Activated CD4-positive, alpha-beta T cell treated with anti-CD3 and anti-CD28 coated beads for 36 hours (primary cell): ENCODE results near the gene TRABD. TPM values are rescaled to one million over a fixed set of nuclear protein-coding genes. Genes with fewer than 3 reads are reported as not detected.
"Not testable (repeated sequence)": the region's sequence is repeated elsewhere in the genome, so short reads cannot be mapped to it uniquely, and the experiment has no call there.

Experiments
- ATAC-seq: fragments of 200-7000 bp; cut with Tn5 transposase; one replicate; pipeline ENCODE4 v1.10.0; 2021; ENCODE audit warnings: mild to moderate bottlenecking, moderate library complexity
- CTCF ChIA-PET: fragments of 350-600 bp; sonication (Branson Sonifier 250); formaldehyde crosslinking; loops from one replicate; lab custom pipeline; 2021; ENCODE audit warnings: antibody characterized with exemption; lab: Charles Lee
- POLR2A ChIA-PET: fragments of 350-600 bp; sonication (Branson Sonifier 250); formaldehyde crosslinking; loops from one replicate; lab custom pipeline; 2021; ENCODE audit warnings: antibody characterized with exemption, inconsistent platforms; lab: Charles Lee
- DNase-seq: peaks from one replicate; pipeline ENCODE4 v3.0.0-alpha.2; 2020
- H3K27ac Mint-ChIP-seq: one replicate; pipeline ENCODE4 v1.8.0; 2021; ENCODE audit warnings: mixed read lengths
- H3K27me3 Mint-ChIP-seq: one replicate; pipeline ENCODE4 v1.8.0; 2021; ENCODE audit warnings: mixed read lengths
- H3K36me3 Mint-ChIP-seq: one replicate; pipeline ENCODE4 v1.8.0; 2021; ENCODE audit warnings: low read depth, mixed read lengths
- H3K4me1 Mint-ChIP-seq: one replicate; pipeline ENCODE4 v1.8.0; 2021; ENCODE audit warnings: mixed read lengths
- H3K4me3 Mint-ChIP-seq: one replicate; pipeline ENCODE4 v1.8.0; 2021; ENCODE audit warnings: mild to moderate bottlenecking, moderate library complexity, mixed read lengths
- H3K9me3 Mint-ChIP-seq: one replicate; pipeline ENCODE4 v1.8.0; 2021; ENCODE audit warnings: low read depth, mixed read lengths
- intact Hi-C, 2 experiments: fragments of 100-400 bp; cut with DNase I in 1 of 2; cut with micrococcal nuclease in 1 of 2; formaldehyde crosslinking; loops; one replicate each; pipeline versions ENCODE4 v1.14.2 to v1.15.1; 2022 to 2024; cut with DNase I, micrococcal nuclease
- total RNA-seq, 2 experiments: library from RNA; stranded (reverse); gene quantifications; one replicate each; pipeline ENCODE4 v1.2.3, GENCODE V29; 2021

TRABD gene
- total RNA-seq = 10 to 100 TPM; 60.7 to 74.5 TPM

DNA sequence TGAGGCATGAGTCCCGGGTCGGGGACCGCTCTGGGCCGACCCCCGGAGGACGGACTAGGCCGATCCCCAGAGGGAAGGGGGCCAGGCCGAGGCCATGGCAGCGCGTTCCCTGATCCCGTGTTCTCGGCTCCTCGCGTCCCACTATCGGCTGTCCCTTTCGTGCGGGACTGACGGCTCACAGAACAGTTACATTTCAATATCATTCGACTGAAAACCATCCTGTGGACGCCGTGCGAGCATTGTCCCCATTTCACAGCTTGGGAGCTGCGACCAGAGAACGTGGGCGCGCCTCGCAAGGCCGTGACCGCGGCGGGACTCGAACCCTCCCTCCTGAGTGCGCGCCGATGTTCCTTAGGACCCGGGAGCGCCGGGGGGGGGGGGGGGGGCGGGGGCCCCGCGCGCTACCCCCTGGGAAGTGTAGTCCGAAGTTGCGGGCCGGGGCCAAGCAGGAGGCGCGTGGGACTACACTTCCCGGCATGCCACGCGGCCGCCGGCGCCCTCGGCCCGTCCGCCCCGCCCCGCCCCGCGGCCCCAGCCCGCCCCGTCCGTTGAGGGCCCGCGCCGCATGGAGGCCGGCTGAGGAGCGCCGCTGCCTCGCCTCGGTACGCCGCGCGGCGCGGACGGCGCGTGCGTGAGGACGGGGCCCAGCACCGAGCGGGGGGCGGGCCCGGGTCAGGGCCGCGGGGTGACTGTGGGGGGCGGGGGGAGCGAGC, at the start of gene TRABD:
Gene TRABD (plus strand): TSS at position 539 of the 713 bp plus-strand sequence. CDS start 7,148 bp downstream, outside the sequence.
- ChIA-PET POLR2A (no interaction called here), CTCF (no interaction called here)
- Mint-ChIP-seq H3K4me1 (peaks cover 27% of the 10 kb centered on the region), H3K9me3 (no peaks in the 10 kb centered on the region), H3K4me3 (peak within 1 kb of the TSS; percentile 84), H3K27me3 (no peaks in the 10 kb centered on the region), H3K36me3 (peaks cover 3% of the 10 kb centered on the region), H3K27ac (peak within 1 kb of the TSS; percentile 92)
- intact Hi-C loops = loop anchor here in 1 of 2 experiments (1.0 to 5.0 kb wide), 8 partner anchors 15 to 398 kb away; partner anchors contain the start of genes PANX2, PIM3, PPP6R2 and TUBGCP6
- ATAC-seq (peak; percentile 80), DNase-seq (peak; percentile 95)

- H3K9me3 Mint-ChIP-seq = no peaks in the 10 kb centered on the region
- no peak for ATAC-seq
- H3K4me3 Mint-ChIP-seq = no peak overlapping the region
- no peaks in the 10 kb centered on the region for H3K36me3 Mint-ChIP-seq
- CTCF ChIA-PET = no interaction called here
- POLR2A ChIA-PET = no interaction called here
- H3K4me1 Mint-ChIP-seq = no peaks in the 10 kb centered on the region
- H3K27ac Mint-ChIP-seq = no peak overlapping the region
- intact Hi-C loops = no loop called here
- peaks cover 12% of the 10 kb centered on the region for H3K27me3 Mint-ChIP-seq
- no peak for DNase-seq
These were observed 49.1 kb upstream of the TRABD start for GRCh38 chr22:50136581-50137015.

DNA sequence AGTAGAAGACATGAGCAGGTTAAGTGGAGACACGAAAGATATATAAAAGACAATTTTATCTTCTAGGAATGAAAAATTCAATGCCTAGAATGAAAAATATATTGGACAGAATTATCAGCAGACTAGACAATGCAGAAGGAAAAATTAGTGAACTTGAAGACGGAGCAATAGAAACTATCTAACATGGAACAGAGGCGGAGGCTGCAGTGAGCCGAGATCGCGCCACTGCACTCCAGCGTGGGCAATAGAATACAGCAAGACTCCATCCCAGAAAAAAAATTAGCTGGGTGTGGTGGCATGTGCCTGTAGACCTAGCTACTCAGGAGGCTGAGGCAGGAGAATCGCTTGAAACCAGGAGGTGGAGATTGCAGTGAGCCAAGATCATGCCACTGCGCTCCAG, 48.4 kb upstream of the TRABD start:
- peaks cover 13% of the 10 kb centered on the region for H3K27me3 Mint-ChIP-seq
- intact Hi-C loops, CTCF ChIA-PET, H3K36me3 Mint-ChIP-seq, H3K27ac Mint-ChIP-seq, H3K4me1 Mint-ChIP-seq, POLR2A ChIA-PET, DNase-seq, ATAC-seq, H3K4me3 Mint-ChIP-seq, H3K9me3 Mint-ChIP-seq: not testable (repeated sequence)

DNA sequence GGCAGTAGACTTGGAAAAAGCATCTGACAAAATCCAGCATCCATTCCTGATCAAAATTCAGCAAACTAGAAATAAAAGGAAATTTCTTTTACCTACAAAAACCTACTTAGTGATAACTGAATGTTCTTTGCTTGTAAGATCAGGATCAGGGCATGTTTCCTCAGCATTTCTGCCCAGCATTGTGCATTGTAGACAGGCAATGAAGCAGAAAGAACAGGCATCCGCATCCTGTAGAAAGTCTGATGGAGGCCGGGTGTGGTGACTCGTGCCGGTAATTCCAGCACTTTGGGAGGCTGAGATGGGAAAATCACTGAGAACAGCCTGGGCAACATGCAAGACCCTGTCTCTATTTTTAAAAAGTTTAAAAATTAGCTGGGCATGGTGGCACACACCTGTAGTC, 47.7 kb upstream of the TRABD start:
- no peak for ATAC-seq
- no peak for DNase-seq
- CTCF ChIA-PET = no interaction called here
- Mint-ChIP-seq H3K36me3 (no peaks in the 10 kb centered on the region), H3K27ac (no peak overlapping the region), H3K27me3 (peaks cover 12% of the 10 kb centered on the region), H3K9me3 (no peaks in the 10 kb centered on the region), H3K4me1 (no peaks in the 10 kb centered on the region), H3K4me3 (no peak overlapping the region)
- POLR2A ChIA-PET = no interaction called here
- intact Hi-C loops = no loop called here

GRCh38 chr22:50138988-50139387, 46.7 kb upstream of the TRABD start:
- ATAC-seq (no peak), DNase-seq (no peak)
- Mint-ChIP-seq H3K36me3 (no peaks in the 10 kb centered on the region), H3K4me1 (no peaks in the 10 kb centered on the region), H3K9me3 (no peaks in the 10 kb centered on the region), H3K4me3 (no peak overlapping the region), H3K27ac (no peak overlapping the region), H3K27me3 (peaks cover 12% of the 10 kb centered on the region)
- POLR2A ChIA-PET = no interaction called here
- CTCF ChIA-PET = interaction anchor here (0.6 kb wide), 1 partner anchor 19 kb away, joined by 4 read pairs; no protein-coding TSS in a partner anchor
- intact Hi-C loops = no loop called here

- Mint-ChIP-seq H3K36me3 (no peaks in the 10 kb centered on the region), H3K4me1 (no peaks in the 10 kb centered on the region), H3K9me3 (no peaks in the 10 kb centered on the region), H3K27me3 (peaks cover 12% of the 10 kb centered on the region), H3K4me3 (no peak overlapping the region), H3K27ac (no peak overlapping the region)
- CTCF ChIA-PET = interaction anchor here (0.6 kb wide), 1 partner anchor 75 kb away, joined by 3 read pairs; no protein-coding TSS in a partner anchor
- ATAC-seq = peak; percentile 30
- no peak for DNase-seq
- intact Hi-C loops = no loop called here
- POLR2A ChIA-PET = interaction anchor here (0.6 kb wide), 1 partner anchor 56 kb away, joined by 3 read pairs; no protein-coding TSS in a partner anchor
These were observed 45.8 kb upstream of the TRABD start for GRCh38 chr22:50139843-50140415.

DNA sequence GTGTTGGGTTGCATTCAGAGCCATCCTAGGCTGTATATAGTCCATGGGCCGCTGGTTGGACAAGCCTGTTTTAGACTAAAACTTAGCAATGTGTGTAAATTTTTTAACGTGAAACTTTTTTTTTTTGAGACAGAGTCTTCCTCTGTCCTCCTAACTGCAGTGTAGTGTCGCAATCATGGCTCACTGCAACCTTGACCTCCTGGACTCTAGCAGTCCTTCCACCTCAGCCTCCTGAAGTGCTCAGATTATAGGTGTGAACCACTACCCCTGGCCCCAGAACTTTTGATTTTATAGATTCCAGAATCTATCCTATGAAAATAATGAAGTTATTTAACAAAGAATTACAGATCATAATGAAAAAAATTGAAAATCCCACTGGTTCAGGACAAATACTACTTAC, 45.1 kb upstream of the TRABD start:
- Mint-ChIP-seq H3K27ac (no peak overlapping the region), H3K4me1 (no peaks in the 10 kb centered on the region), H3K27me3 (peaks cover 12% of the 10 kb centered on the region), H3K36me3 (no peaks in the 10 kb centered on the region), H3K4me3 (no peak overlapping the region), H3K9me3 (no peaks in the 10 kb centered on the region)
- intact Hi-C loops = no loop called here
- ChIA-PET CTCF (interaction anchor here (0.6 kb wide), 1 partner anchor 76 kb away, joined by 3 read pairs; no protein-coding TSS in a partner anchor), POLR2A (no interaction called here)
- DNase-seq (no peak), ATAC-seq (no peak)

DNA sequence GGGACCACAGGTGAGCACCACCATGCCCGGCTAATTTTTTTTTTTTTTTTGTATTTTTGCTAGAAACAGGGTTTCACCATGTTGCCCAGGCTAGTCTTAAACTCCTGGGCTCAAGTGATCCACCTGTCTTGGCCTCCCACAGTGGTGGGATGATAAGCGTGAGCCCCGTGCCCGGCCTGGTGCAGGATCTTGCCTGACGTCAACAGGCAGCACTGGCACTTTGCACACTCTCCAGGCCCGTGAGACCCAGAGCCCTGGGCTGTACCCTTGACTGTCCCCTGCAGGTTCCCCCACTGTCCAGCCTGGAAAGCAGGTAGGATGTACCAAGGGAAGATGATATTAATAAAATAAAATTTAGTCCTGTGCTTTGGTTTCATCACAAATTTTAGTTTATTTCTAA, 44.3 kb upstream of the TRABD start:
- no peak for ATAC-seq
- Mint-ChIP-seq H3K4me3 (no peak overlapping the region), H3K4me1 (no peaks in the 10 kb centered on the region), H3K9me3 (no peaks in the 10 kb centered on the region), H3K27me3 (peaks cover 10% of the 10 kb centered on the region), H3K27ac (no peak overlapping the region), H3K36me3 (no peaks in the 10 kb centered on the region)
- ChIA-PET CTCF (no interaction called here), POLR2A (no interaction called here)
- intact Hi-C loops = no loop called here
- DNase-seq = no peak

GRCh38 chr22:50141891-50142363, 43.8 kb upstream of the TRABD start:
- no peaks in the 10 kb centered on the region for H3K9me3 Mint-ChIP-seq
- DNase-seq = no peak
- CTCF ChIA-PET = interaction anchor here (1.7 kb wide), 1 partner anchor 9 kb away, joined by 4 read pairs; no protein-coding TSS in a partner anchor
- no peaks in the 10 kb centered on the region for H3K36me3 Mint-ChIP-seq
- POLR2A ChIA-PET = no interaction called here
- intact Hi-C loops = no loop called here
- H3K27me3 Mint-ChIP-seq = peaks cover 10% of the 10 kb centered on the region
- no peak overlapping the region for H3K27ac Mint-ChIP-seq
- H3K4me3 Mint-ChIP-seq = no peak overlapping the region
- no peak for ATAC-seq
- no peaks in the 10 kb centered on the region for H3K4me1 Mint-ChIP-seq

- Mint-ChIP-seq H3K4me1 (no peaks in the 10 kb centered on the region), H3K36me3 (no peaks in the 10 kb centered on the region), H3K9me3 (no peaks in the 10 kb centered on the region), H3K27me3 (peaks cover 7% of the 10 kb centered on the region), H3K4me3 (no peak overlapping the region), H3K27ac (no peak overlapping the region)
- DNase-seq (no peak), ATAC-seq (no peak)
- CTCF ChIA-PET = interaction anchor here (0.5 to 1.7 kb wide), 4 partner anchors 11 to 66 kb away, joined by 3 to 4 read pairs (median 4); no protein-coding TSS in a partner anchor
- intact Hi-C loops = no loop called here
- POLR2A ChIA-PET = interaction anchor here (0.6 kb wide), 1 partner anchor 111 kb away, joined by 3 read pairs; no protein-coding TSS in a partner anchor
These were observed 42.6 kb upstream of the TRABD start for GRCh38 chr22:50143096-50143495.

GRCh38 chr22:50144005-50144614, 41.6 kb upstream of the TRABD start:
- POLR2A ChIA-PET = no interaction called here
- Mint-ChIP-seq H3K27ac (no peak overlapping the region), H3K4me3 (no peak overlapping the region), H3K36me3 (no peaks in the 10 kb centered on the region), H3K9me3 (no peaks in the 10 kb centered on the region), H3K27me3 (peaks cover 4% of the 10 kb centered on the region), H3K4me1 (no peaks in the 10 kb centered on the region)
- intact Hi-C loops = no loop called here
- CTCF ChIA-PET = no interaction called here
- no peak for ATAC-seq
- DNase-seq = no peak
